K562 (cell line): ENCODE results near the gene EPB41L3. TPM values are rescaled to one million over a fixed set of nuclear protein-coding genes. Genes with fewer than 3 reads are reported as not detected.

ENCODE experiments used
- ATAC-seq: fragments of 200-7000 bp; cut with Tn5 transposase; 3 replicates; pipeline ENCODE4 v1.9.1; 2020; ENCODE audit warnings: moderate library complexity
- BruUV-seq: library from RNA; stranded (reverse); fragments of 400-500 nt; replicated peaks from 2 replicates; lab custom pipeline; 2021; lab: Mats Ljungman, UMichigan
- CTCF ChIA-PET: fragments of 300-600 bp; formaldehyde crosslinking; extraction: SDS; loops from one replicate; lab custom pipeline; 2021; ENCODE audit warnings: low intra/inter-chr PET ratio; lab: Yijun Ruan, JAX
- POLR2A ChIA-PET: fragments of 300-600, 350-650 bp; sonication (Branson Sonifier 250); formaldehyde crosslinking; extraction: SDS; loops from one replicate; lab custom pipeline; 2021; ENCODE audit warnings: antibody characterized with exemption, inconsistent platforms; lab: Yijun Ruan, JAX
- DNase-seq, 4 experiments: peaks; one replicate each; pipeline versions ENCODE4 v3.0.0 to v3.0.0-alpha.2; 2011 to 2018; ENCODE audit warnings: low spot score in 3 of 4, mixed read lengths in 3 of 4; ENCODE audit errors: extremely low read depth in 1 of 4
- FAIRE-seq: peaks from 2 replicates; lab custom pipeline; 2011; peaks lifted over from hg19 to GRCh38; lab: Jason Lieb, UNC
- H2AFZ ChIP-seq: 2 replicates; pipeline ENCODE4 v1.6.0; 2011; ENCODE audit warnings: low read depth, low read length, control low read depth, inconsistent platforms
- H3K27ac ChIP-seq: fragments of 200-600 bp; 3 replicates; pipeline ENCODE4 v1.8.0; 2011; ENCODE audit warnings: low read depth, mild to moderate bottlenecking, control low read depth, inconsistent platforms, low read length, moderate library complexity, mixed read lengths; ENCODE audit errors: extremely low read depth
- H3K27me3 ChIP-seq, 2 experiments: fragments of 300-600 bp in 1 of 2; 2 replicates in 1 of 2; 3 replicates in 1 of 2; pipeline versions ENCODE4 v1.6.0 to v1.8.0; 2011; ENCODE audit warnings: inconsistent platforms in 2 of 2, low read length in 2 of 2, mild to moderate bottlenecking in 1 of 2, mixed read lengths in 1 of 2, moderate library complexity in 1 of 2; ENCODE audit not compliant: control insufficient read depth in 2 of 2, insufficient read depth in 2 of 2
- H3K36me3 ChIP-seq: fragments of 300-600 bp; 3 replicates; pipeline ENCODE4 v1.8.0; 2011; ENCODE audit warnings: mild to moderate bottlenecking, low read length, inconsistent platforms; ENCODE audit not compliant: control insufficient read depth, insufficient read depth
- H3K4me1 ChIP-seq, 2 experiments: fragments of 200-600 bp in 1 of 2; replicated peaks in 1 of 2; 2 replicates in 1 of 2; 3 replicates in 1 of 2; pipeline versions ENCODE4 v1.5.1 to v1.8.0; 2011; ENCODE audit warnings: inconsistent platforms in 2 of 2, low read length in 2 of 2, mild to moderate bottlenecking in 1 of 2, mixed read lengths in 1 of 2, moderate library complexity in 1 of 2; ENCODE audit not compliant: control insufficient read depth in 2 of 2, insufficient read depth in 2 of 2
- H3K4me2 ChIP-seq: 2 replicates; pipeline ENCODE4 v1.6.1; 2011; ENCODE audit warnings: low read length, control low read depth, inconsistent platforms, mixed read lengths; ENCODE audit not compliant: insufficient read depth
- H3K4me3 ChIP-seq: fragments of 200-600 bp; sonication (generic), shearing (Covaris generic); 2 replicates; pipeline ENCODE4 v1.5.1; 2016; ENCODE audit warnings: control low read depth, inconsistent platforms
- H3K79me2 ChIP-seq: fragments of 200-600 bp; 3 replicates; pipeline ENCODE4 v1.8.0; 2011; ENCODE audit warnings: low read length, inconsistent platforms; ENCODE audit not compliant: control insufficient read depth, insufficient read depth
- H3K9ac ChIP-seq, 2 experiments: 2 replicates each; pipeline versions ENCODE4 v1.6.0 to v1.6.1; 2011; ENCODE audit warnings: low read depth in 2 of 2, low read length in 2 of 2, control low read depth in 1 of 2, inconsistent platforms in 1 of 2, mild to moderate bottlenecking in 1 of 2, mixed read lengths in 1 of 2; ENCODE audit not compliant: insufficient read depth in 1 of 2
- H3K9me1 ChIP-seq: one replicate; pipeline ENCODE4 v1.6.0; 2011; ENCODE audit warnings: inconsistent platforms, mild to moderate bottlenecking, low read length, moderate library complexity; ENCODE audit not compliant: control insufficient read depth, insufficient read depth
- H3K9me3 ChIP-seq: replicated peaks from 2 replicates; pipeline ENCODE4 v1.5.1; 2011; ENCODE audit warnings: low read depth, low read length, inconsistent platforms; ENCODE audit not compliant: control insufficient read depth, insufficient read depth
- H4K20me1 ChIP-seq: replicated peaks from 2 replicates; pipeline ENCODE4 v1.6.1; 2011; ENCODE audit warnings: low read length, inconsistent platforms, mixed read lengths; ENCODE audit not compliant: control insufficient read depth, insufficient read depth
- CCNT2 ChIP-seq: IDR thresholded peaks from 2 replicates; pipeline ENCODE4 v1.6.1; 2011; ENCODE audit warnings: borderline replicate concordance, low read depth, mild to moderate bottlenecking, moderate library complexity, mixed read lengths, low read length; ENCODE audit not compliant: insufficient read length; ENCODE audit errors: extremely low read depth
- SAFB ChIP-seq: fragments of 200-400 bp; formaldehyde crosslinking; IDR thresholded peaks from 2 replicates; pipeline ENCODE4 v1.6.1; 2017; ENCODE audit warnings: low read depth, low read length, borderline replicate concordance
- ZBTB9 ChIP-seq: fragments of 450-650 bp; formaldehyde crosslinking; IDR thresholded peaks from 2 replicates; pipeline ENCODE4 v1.4.0; 2020; ENCODE audit warnings: mild to moderate bottlenecking, moderate library complexity
- ZNF146 ChIP-seq: IDR thresholded peaks from one replicate; pipeline ENCODE4 v1.6.1; 2018; ENCODE audit warnings: missing compliant biosample characterization; ENCODE audit not compliant: unreplicated experiment
- ZNF408 ChIP-seq: fragments of 250-450 bp; sonication (Bioruptor Pico); IDR thresholded peaks from 2 replicates; pipeline ENCODE4 v1.4.0; 2020; ENCODE audit warnings: low read depth, mild to moderate bottlenecking, moderate library complexity
- WGBS: fragments of 100-300 bp; shearing (Covaris generic); methylation state at CpG from one replicate; pipeline ENCODE4 v1.1.6; 2016; ENCODE audit warnings: low coverage, mixed read lengths; ENCODE audit not compliant: insufficient coverage; ENCODE audit errors: missing lambda C conversion rate; 5-methylcytosine and 5-hydroxymethylcytosine counted together
- in situ Hi-C: fragments of 300-500 bp; cut with MboI; formaldehyde crosslinking; loops from 4 replicates; pipeline ENCODE4 v1.15.0; 2018; ENCODE audit warnings: inconsistent platforms, mixed read lengths
- intact Hi-C: fragments of 100-400 bp; cut with micrococcal nuclease; formaldehyde crosslinking; loops from 2 replicates; pipeline ENCODE4 v1.14.2; 2022
- polyA plus RNA-seq, 8 experiments: library from polyadenylated mRNA; depleted of rRNA in 4 of 8; stranded (reverse) in 5 of 8; unstranded in 3 of 8; fragments of >200 nt; fragmentation: Nextera tagmentation in 2 of 8; fragmentation: Illumina TruSeq in 1 of 8; extraction: Ambion mirVana in 2 of 8; extraction: Trizol in 1 of 8; gene quantifications; 2 replicates each; pipeline versions ENCODE4 v1.2.1 to v1.2.3, GENCODE V29; 2011 to 2014; ENCODE audit warnings: inconsistent platforms in 1 of 8, missing spikeins in 1 of 8
- total RNA-seq, 7 experiments: library from RNA; depleted of rRNA in 6 of 7; stranded (reverse); fragments of >200 nt in 6 of 7; fragmentation: Illumina TruSeq in 2 of 7; extraction: Trizol in 2 of 7; gene quantifications; 2 replicates each; pipeline versions ENCODE4 v1.2.1 to v1.2.3, GENCODE V29; 2011 to 2021; ENCODE audit warnings: low replicate concordance in 1 of 7

Gene EPB41L3
- total and polyA plus RNA-seq, 9 of the 15 experiments (the other 6 are each of a cell fraction or from before 2014, with no cell fraction given) = 0.44 to 0.49 TPM; not detected in 7

GRCh38 chr18:5582849-5583681 is 39.3 kb upstream of the EPB41L3 start:
- Histone ChIP-seq H3K9ac (no peak overlapping the region), H3K9me3 (no peaks in the 10 kb centered on the region), H3K36me3 (no peaks in the 10 kb centered on the region), H3K9me1 (no peaks in the 10 kb centered on the region), H3K4me1 (no peaks in the 10 kb centered on the region), H3K4me2 (no peak overlapping the region), H2AFZ (no peak overlapping the region), H3K27me3 (no peaks in the 10 kb centered on the region), H3K27ac (no peak overlapping the region), H3K79me2 (no peaks in the 10 kb centered on the region), H3K4me3 (no peak overlapping the region), H4K20me1 (no peaks in the 10 kb centered on the region)
- CTCF ChIA-PET = no interaction called here
- no TSS peak for BruUV-seq
- ATAC-seq (no peak), FAIRE-seq (no peak), DNase-seq (no peak)
- TF ChIP-seq ZNF408 (CRISPR knock-in tag) (no peak), SAFB (no peak), ZBTB9 (CRISPR knock-in tag) (no peak), ZNF146 (CRISPR knock-in tag) (no peak), CCNT2 (no peak)
- intact Hi-C loops = no loop called here
- in situ Hi-C loops = no loop called here
- WGBS = under 1% methylated on average over 10 of the region's 10 CpGs
- POLR2A ChIA-PET = no interaction called here
